ENCODE results near the gene DOK3. TPM values are rescaled to one million over a fixed set of nuclear protein-coding genes. Genes with fewer than 3 reads are reported as not detected.
A peak's percentile ranks its signal among the peaks of the same experiment; 100 is the strongest.

The DOK3 gene
- total and polyA plus RNA-seq, 2 donors (not counting 3 experiments of a cell fraction or from before 2014, with no cell fraction given): 4.8 to 5.3 TPM

GRCh38 chr5:177547736-177548135, 38.1 kb upstream of the DOK3 start:
- Histone ChIP-seq H3K4me1 (ENCODE audit: control insufficient read depth, extremely low read depth, insufficient read depth, low read length) (peaks cover 15% of the 10 kb centered on the region), H4K20me1 (replicated peaks; ENCODE audit: control insufficient read depth, extremely low read depth, insufficient read depth, low read length) (peaks cover 9% of the 10 kb centered on the region)
- POLR2A ChIA-PET: interaction anchor here (0.7 kb wide), 1 partner anchor 31 kb away, joined by 3 read pairs; the partner anchor contains the start of gene DDX41

More at GRCh38 chr5:177547736-177548135, 38.1 kb upstream of the DOK3 start:
- Histone ChIP-seq H3K9me3 (replicated peaks; ENCODE audit: control insufficient read depth, insufficient read depth, low read length) (no peaks in the 10 kb centered on the region), H3K4me3 (replicated peaks in 1 of 3; ENCODE audit: insufficient read depth in 1 of 3, low read depth in 1 of 3, low read length in 3 of 3) (no peak overlapping the region), H3K79me2 (ENCODE audit: control insufficient read depth, insufficient read depth, low read length) (peaks cover 67% of the 10 kb centered on the region), H3K27ac (ENCODE audit: insufficient read depth, low read depth, low read length) (no peak overlapping the region), H3K9ac (replicated peaks; ENCODE audit: extremely low read depth, insufficient read depth, low read length) (no peak overlapping the region), H3K36me3 (ENCODE audit: control insufficient read depth in 2 of 2, extremely low read depth in 1 of 2, insufficient read depth in 2 of 2, low read length in 2 of 2) (peaks cover 0 to 3% of the 10 kb centered on the region in 2 experiments), H2AFZ (ENCODE audit: low read depth, low read length) (no peak overlapping the region), H3K27me3 (ENCODE audit: control insufficient read depth in 2 of 2, insufficient read depth in 2 of 2, low read length in 2 of 2) (no peaks in the 10 kb centered on the region), H3K4me2 (ENCODE audit: insufficient read depth, low read length) (no peak overlapping the region), H3K9me1 (replicated peaks; ENCODE audit: control insufficient read depth, extremely low read depth, insufficient read depth, low read length) (no peaks in the 10 kb centered on the region)
- no TSS peak for BruUV-seq (replicated peaks)
- FAIRE-seq: no peak
- peak; percentile 16 for DNase-seq (ENCODE audit: low read depth, low spot score)
- intact Hi-C loops (cut with micrococcal nuclease) (loop anchor here (2.0 kb wide), 1 partner anchor 53 kb away; no protein-coding TSS in a partner anchor), dilution Hi-C loops (cut with MboI; ENCODE audit: extremely low pct_ligation_motif_present, low sequenced_read_pairs) (no loop called here)
- TF ChIP-seq EZH2 (IDR thresholded peaks at IDR 0.05; ENCODE audit: borderline replicate concordance, low read depth, low read length, severe bottlenecking) (no peak), MYC (IDR thresholded peaks at IDR 0.05; ENCODE audit: low read depth, low read length) (no peak), JUN (IDR thresholded peaks at IDR 0.05; ENCODE audit: borderline replicate concordance, insufficient read depth, insufficient read length, low read depth) (no peak), POLR2AphosphoS5 (IDR thresholded peaks at IDR 0.05; ENCODE audit: insufficient read depth, low read depth, low read length) (no peak), POLR2A (IDR thresholded peaks at IDR 0.05; ENCODE audit: low read depth, low read length) (no peak), GATA2 (IDR thresholded peaks at IDR 0.05; ENCODE audit: insufficient read depth, insufficient read length, low read depth, low read length) (no peak), FOS (IDR thresholded peaks at IDR 0.05; ENCODE audit: borderline replicate concordance, insufficient read depth, low read length) (no peak)
- TF ChIP-seq, protein P1, sequence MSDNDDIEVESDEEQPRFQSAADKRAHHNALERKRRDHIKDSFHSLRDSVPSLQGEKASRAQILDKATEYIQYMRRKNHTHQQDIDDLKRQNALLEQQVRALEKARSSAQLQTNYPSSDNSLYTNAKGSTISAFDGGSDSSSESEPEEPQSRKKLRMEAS (IDR thresholded peaks at IDR 0.05; ENCODE audit: insufficient read depth, insufficient read length): no peak
- TF ChIP-seq, protein P2, sequence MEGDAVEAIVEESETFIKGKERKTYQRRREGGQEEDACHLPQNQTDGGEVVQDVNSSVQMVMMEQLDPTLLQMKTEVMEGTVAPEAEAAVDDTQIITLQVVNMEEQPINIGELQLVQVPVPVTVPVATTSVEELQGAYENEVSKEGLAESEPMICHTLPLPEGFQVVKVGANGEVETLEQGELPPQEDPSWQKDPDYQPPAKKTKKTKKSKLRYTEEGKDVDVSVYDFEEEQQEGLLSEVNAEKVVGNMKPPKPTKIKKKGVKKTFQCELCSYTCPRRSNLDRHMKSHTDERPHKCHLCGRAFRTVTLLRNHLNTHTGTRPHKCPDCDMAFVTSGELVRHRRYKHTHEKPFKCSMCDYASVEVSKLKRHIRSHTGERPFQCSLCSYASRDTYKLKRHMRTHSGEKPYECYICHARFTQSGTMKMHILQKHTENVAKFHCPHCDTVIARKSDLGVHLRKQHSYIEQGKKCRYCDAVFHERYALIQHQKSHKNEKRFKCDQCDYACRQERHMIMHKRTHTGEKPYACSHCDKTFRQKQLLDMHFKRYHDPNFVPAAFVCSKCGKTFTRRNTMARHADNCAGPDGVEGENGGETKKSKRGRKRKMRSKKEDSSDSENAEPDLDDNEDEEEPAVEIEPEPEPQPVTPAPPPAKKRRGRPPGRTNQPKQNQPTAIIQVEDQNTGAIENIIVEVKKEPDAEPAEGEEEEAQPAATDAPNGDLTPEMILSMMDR (IDR thresholded peaks at IDR 0.05; ENCODE audit: extremely low read depth in 1 of 2, insufficient read depth in 1 of 2, low read depth in 1 of 2, low read length in 2 of 2): no peak
- CTCF ChIA-PET: interaction anchor here (0.6 to 1.5 kb wide), 4 partner anchors 10 to 17 kb away, joined by 3 to 5 read pairs (median 4); no protein-coding TSS in a partner anchor
